Ovary (tissue), 9 donors: ENCODE data around the gene PXMP4. TPM values are rescaled to one million over a fixed set of nuclear protein-coding genes. Genes with fewer than 3 reads are reported as not detected.

Experiments used
- DNase-seq, 5 donors: peaks; one replicate each; pipeline ENCODE4 v3.0.0-alpha.2; 2019 to 2020
- H3K27ac ChIP-seq, 2 donors: fragments of 200-600 bp; one replicate each; pipeline versions ENCODE4 v1.5.1 to v1.8.0; 2019 to 2022
- H3K27me3 ChIP-seq: fragments of 200-600 bp; one replicate; pipeline ENCODE4 v1.8.0; 2022
- H3K36me3 ChIP-seq: fragments of 200-600 bp; sonication (generic); one replicate; pipeline ENCODE4 v1.5.1; 2019
- H3K4me1 ChIP-seq: one replicate; pipeline ENCODE4 v1.8.1; 2013; ENCODE audit warnings: mild to moderate bottlenecking, moderate library complexity; ENCODE audit not compliant: insufficient read depth
- H3K4me3 ChIP-seq: fragments of 200-600 bp; sonication (generic); one replicate; pipeline ENCODE4 v1.5.1; 2017
- H3K9me3 ChIP-seq, 2 donors: fragments of 200-600 bp in 1 of 2; sonication (generic) in 1 of 2; one replicate each; pipeline versions ENCODE4 v1.5.1 to v1.8.1; 2013 to 2019; ENCODE audit warnings: mild to moderate bottlenecking in 1 of 2, moderate library complexity in 1 of 2
- CTCF ChIP-seq, 3 donors: fragments of 450-650 bp in 2 of 3; fragments of 200-600 bp in 1 of 3; IDR thresholded peaks; one replicate each; pipeline versions ENCODE4 v1.5.1 to v1.8.0; 2016 to 2022; ENCODE audit warnings: antibody characterized with exemption in 3 of 3, mild to moderate bottlenecking in 1 of 3
- EP300 ChIP-seq: sonication (generic); formaldehyde crosslinking; IDR thresholded peaks from one replicate; pipeline ENCODE4 v1.6.1; 2017; ENCODE audit warnings: antibody characterized with exemption
- POLR2A ChIP-seq: fragments of 450-650 bp; IDR thresholded peaks from one replicate; pipeline ENCODE4 v1.6.1; 2017; ENCODE audit warnings: antibody characterized with exemption, mild to moderate bottlenecking, moderate library complexity
- WGBS, 3 donors: extraction: QIAGEN DNeasy Blood & Tissue Kit in 1 of 3; methylation state at CpG; one replicate each; pipeline versions ENCODE4 v1.1.5 to v1.1.7; 2013 to 2017; 5-methylcytosine and 5-hydroxymethylcytosine counted together
- intact Hi-C, 4 donors: fragments of 100-400 bp; cut with DNase I; formaldehyde crosslinking; loops; one replicate each; pipeline versions ENCODE4 v1.11.0 to v1.15.1; 2022 to 2023
- polyA plus RNA-seq, 2 donors: library from polyadenylated mRNA; stranded (reverse); fragments of 200-250 nt in 1 of 2; fragments of 350-450 nt in 1 of 2; fragmentation: Illumina TruSeq in 1 of 2; extraction: RNeasy Lipid Tissue Mini Kit (QIAGEN cat#74804) in 1 of 2; gene quantifications; one replicate each; pipeline ENCODE4 v1.2.3, GENCODE V29; 2013 to 2014
- total RNA-seq, 7 donors: library from RNA; depleted of rRNA in 2 of 7; stranded (reverse); fragments of >200 nt in 2 of 7; fragmentation: NEBNext Ultra II Directional in 3 of 7; extraction: Animal tissue kit (Norgen Biotek cat#: 25700) in 3 of 7; gene quantifications; one replicate each; pipeline versions ENCODE4 v1.1.0 to v1.2.4, GENCODE V29; 2016 to 2023
- donor health status: DM: no; HTN: no; CAD: no; lungs with moderate emphysema.
- donor health status: DM: no; HTN: no; CAD: no.
- donor health status: Bipolar disorder and iron deficiency.
- donor health status: DM: yes; HTN: yes; CAD: no.
- donor health status: DM: no; HTN: no; CAD: no.
- donor health status: DM: yes; HTN: yes; CAD: no.

PXMP4 gene
- total and polyA plus RNA-seq, 9 donors: 3.4 to 15.1 (median 10.3) TPM

- Histone ChIP-seq H3K4me1 (peaks cover 15% of the 10 kb centered on the region), H3K4me3 (no peak overlapping the region), H3K27me3 (no peaks in the 10 kb centered on the region), H3K27ac (peak overlapping the region in 1 of 2 donors; percentile 77), H3K36me3 (no peaks in the 10 kb centered on the region), H3K9me3 (no peaks in the 10 kb centered on the region)
- 63 to 66% (median 64%) methylated on average over 6 of the region's 6 CpGs for WGBS, 3 donors
- intact Hi-C loops: no loop called here
- DNase-seq: no peak
- TF ChIP-seq EP300 (no peak), POLR2A (no peak), CTCF (IDR thresholded peaks at IDR 0.05) (no peak)
These were observed 25.5 kb downstream of the PXMP4 start for GRCh38 chr20:33694639-33695012.

- intact Hi-C loops: no loop called here
- Histone ChIP-seq H3K4me1 (peaks cover 19% of the 10 kb centered on the region), H3K9me3 (no peaks in the 10 kb centered on the region), H3K36me3 (no peaks in the 10 kb centered on the region), H3K27ac (peak overlapping the region; percentile 77 to 86), H3K27me3 (no peaks in the 10 kb centered on the region), H3K4me3 (no peak overlapping the region)
- peak; percentile 81 to 85 (median 83) for DNase-seq
- WGBS, 3 donors: 39 to 47% (median 45%) methylated on average over 17 of the region's 17 CpGs
- no peak for TF ChIP-seq CTCF (IDR thresholded peaks at IDR 0.05)
These were observed 26.1 kb downstream of the PXMP4 start for GRCh38 chr20:33693741-33694638.

GRCh38 chr20:33693289-33693688, 26.8 kb downstream of the PXMP4 start:
- Histone ChIP-seq H3K4me3 (no peak overlapping the region), H3K4me1 (peaks cover 22% of the 10 kb centered on the region), H3K36me3 (no peaks in the 10 kb centered on the region), H3K27ac (peak overlapping the region in 1 of 2 donors; percentile 77), H3K27me3 (no peaks in the 10 kb centered on the region), H3K9me3 (no peaks in the 10 kb centered on the region)
- intact Hi-C loops: no loop called here
- WGBS, 3 donors: 77 to 88% (median 83%) methylated on average over 5 of the region's 5 CpGs
- no peak for DNase-seq
- TF ChIP-seq CTCF (IDR thresholded peaks at IDR 0.05) (no peak), POLR2A (no peak), EP300 (no peak)

- no peak for TF ChIP-seq CTCF (IDR thresholded peaks at IDR 0.05)
- no peak for TF ChIP-seq POLR2A
- no peak for TF ChIP-seq EP300
- peak; percentile 52 to 74 (median 56) for DNase-seq
- H3K27ac ChIP-seq: peak overlapping the region; percentile 26 to 28
- H3K4me1 ChIP-seq: peaks cover 27% of the 10 kb centered on the region
- WGBS, 3 donors: 7 to 18% (median 10%) methylated on average over 4 of the region's 4 CpGs
- H3K36me3 ChIP-seq: no peaks in the 10 kb centered on the region
- no peak overlapping the region for H3K4me3 ChIP-seq
- intact Hi-C loops: no loop called here
- H3K9me3 ChIP-seq: no peaks in the 10 kb centered on the region
- no peaks in the 10 kb centered on the region for H3K27me3 ChIP-seq
These were observed 30.1 kb downstream of the PXMP4 start for GRCh38 chr20:33689973-33690372.
